NCI-H524 (cell line): ENCODE data around the gene KIAA1586.

Source experiments
- DNase-seq, 2 experiments: peaks; one replicate each; lab custom pipeline; 2025; lab: John Stamatoyannopoulos, UW

KIAA1586 gene

GRCh38 chr6:57104336-57104735 lies 57.8 kb downstream of the KIAA1586 start:
- no peak for DNase-seq
